Astrocyte (in vitro differentiated cells and primary cell): ENCODE results near the gene EIF4G3.

Experiments
- EZH2 ChIP-seq: IDR thresholded peaks from 2 replicates; pipeline ENCODE4 v1.6.1; 2012; ENCODE audit warnings: mild to moderate bottlenecking, low read length, inconsistent platforms; ENCODE audit not compliant: insufficient read depth
- TF ChIP-seq, protein P1 (sequence below): IDR thresholded peaks from 2 replicates; pipeline ENCODE4 v1.5.1; 2011; ENCODE audit warnings: low read depth, mild to moderate bottlenecking, inconsistent platforms, low read length, moderate library complexity; ENCODE audit not compliant: insufficient read depth

DNA sequence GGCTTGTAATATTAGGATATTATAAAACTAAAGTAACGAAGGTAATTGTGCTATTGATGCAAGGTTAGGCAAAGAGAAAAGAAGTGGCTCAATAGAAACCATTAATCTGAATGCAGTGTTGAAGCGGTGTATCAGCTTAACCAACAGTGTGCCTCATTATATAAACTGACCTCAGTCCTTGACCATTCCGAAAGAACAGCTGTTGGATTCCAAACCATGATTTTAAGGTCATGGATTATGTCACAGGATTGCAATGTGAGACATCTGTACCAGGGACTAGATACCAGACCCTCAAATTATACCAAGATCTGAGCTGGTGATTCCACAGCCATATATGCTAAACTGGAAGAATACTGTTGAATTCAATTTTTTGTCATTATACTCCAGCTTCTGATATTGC lies 255.4 kb downstream of the EIF4G3 start:
- TF ChIP-seq, protein P1, sequence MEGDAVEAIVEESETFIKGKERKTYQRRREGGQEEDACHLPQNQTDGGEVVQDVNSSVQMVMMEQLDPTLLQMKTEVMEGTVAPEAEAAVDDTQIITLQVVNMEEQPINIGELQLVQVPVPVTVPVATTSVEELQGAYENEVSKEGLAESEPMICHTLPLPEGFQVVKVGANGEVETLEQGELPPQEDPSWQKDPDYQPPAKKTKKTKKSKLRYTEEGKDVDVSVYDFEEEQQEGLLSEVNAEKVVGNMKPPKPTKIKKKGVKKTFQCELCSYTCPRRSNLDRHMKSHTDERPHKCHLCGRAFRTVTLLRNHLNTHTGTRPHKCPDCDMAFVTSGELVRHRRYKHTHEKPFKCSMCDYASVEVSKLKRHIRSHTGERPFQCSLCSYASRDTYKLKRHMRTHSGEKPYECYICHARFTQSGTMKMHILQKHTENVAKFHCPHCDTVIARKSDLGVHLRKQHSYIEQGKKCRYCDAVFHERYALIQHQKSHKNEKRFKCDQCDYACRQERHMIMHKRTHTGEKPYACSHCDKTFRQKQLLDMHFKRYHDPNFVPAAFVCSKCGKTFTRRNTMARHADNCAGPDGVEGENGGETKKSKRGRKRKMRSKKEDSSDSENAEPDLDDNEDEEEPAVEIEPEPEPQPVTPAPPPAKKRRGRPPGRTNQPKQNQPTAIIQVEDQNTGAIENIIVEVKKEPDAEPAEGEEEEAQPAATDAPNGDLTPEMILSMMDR, result no peak
- no peak for TF ChIP-seq EZH2
